Right ventricle myocardium superior (tissue), 1 donor: ENCODE measurements around the gene SPAG16. TPM values are rescaled to one million over a fixed set of nuclear protein-coding genes. Genes with fewer than 3 reads are reported as not detected.
A peak's percentile ranks its signal among the peaks of the same experiment; 100 is the strongest.

Experiments used
- ATAC-seq: fragments of 200-7000 bp; cut with Tn5 transposase; one replicate; pipeline ENCODE4 v1.9.1; 2020; ENCODE audit warnings: mild to moderate bottlenecking; ENCODE audit not compliant: poor library complexity
- DNase-seq: peaks from one replicate; pipeline ENCODE4 v3.0.0-alpha.2; 2020
- intact Hi-C: fragments of 100-400 bp; cut with DNase I; formaldehyde crosslinking; loops from one replicate; pipeline ENCODE4 v1.11.2; 2022
- total RNA-seq: library from RNA; stranded (reverse); fragmentation: NEBNext Ultra II Directional; extraction: Animal tissue kit (Norgen Biotek cat#: 25700); gene quantifications from one replicate; pipeline ENCODE4 v1.2.1, GENCODE V29; 2021
- donor health status: DM: no; HTN: yes; CAD: no; lungs with severe emphysema.

The SPAG16 gene
- total RNA-seq, 1 donor from 2014 or later = 17.8 TPM

- DNase-seq = no peak
- ATAC-seq = no peak
- intact Hi-C loops = no loop called here
Observed at GRCh38 chr2:213476641-213477040, 192.4 kb downstream of the SPAG16 start.

- intact Hi-C loops = no loop called here
- DNase-seq (no peak), ATAC-seq (no peak)
Observed at GRCh38 chr2:213490087-213490486, 205.8 kb downstream of the SPAG16 start.

GRCh38 chr2:213491376-213491775 is 207.1 kb downstream of the SPAG16 start:
- no peak for ATAC-seq
- DNase-seq = no peak
- intact Hi-C loops = no loop called here

GRCh38 chr2:213496226-213496625 is 212.0 kb downstream of the SPAG16 start:
- ATAC-seq = no peak
- intact Hi-C loops = no loop called here

GRCh38 chr2:213500881-213501280 is 216.6 kb downstream of the SPAG16 start:
- no peak for ATAC-seq

More at GRCh38 chr2:213496226-213496625, 212.0 kb downstream of the SPAG16 start:
- DNase-seq = no peak

GRCh38 chr2:213524164-213524563 is 239.9 kb downstream of the SPAG16 start:
- no peak for DNase-seq
- intact Hi-C loops = no loop called here
- no peak for ATAC-seq

More at GRCh38 chr2:213500881-213501280, 216.6 kb downstream of the SPAG16 start:
- no peak for DNase-seq
- intact Hi-C loops = no loop called here

GRCh38 chr2:213537579-213537978 is 253.3 kb downstream of the SPAG16 start:
- DNase-seq (no peak), ATAC-seq (no peak)
- intact Hi-C loops = no loop called here

- intact Hi-C loops = no loop called here
Observed at GRCh38 chr2:213544940-213545339, 260.7 kb downstream of the SPAG16 start.

GRCh38 chr2:213545481-213545880 is 261.2 kb downstream of the SPAG16 start:
- no peak for ATAC-seq
- DNase-seq = no peak
- intact Hi-C loops = no loop called here

More at GRCh38 chr2:213544940-213545339, 260.7 kb downstream of the SPAG16 start:
- DNase-seq (no peak), ATAC-seq (no peak)

GRCh38 chr2:213545964-213546475 is 261.8 kb downstream of the SPAG16 start:
- DNase-seq = no peak
- intact Hi-C loops = no loop called here
- ATAC-seq = no peak

- no peak for ATAC-seq
- DNase-seq = no peak
- intact Hi-C loops = no loop called here
Observed at GRCh38 chr2:213551526-213551925, 267.3 kb downstream of the SPAG16 start.

- DNase-seq (no peak), ATAC-seq (no peak)
- intact Hi-C loops = no loop called here
Observed at GRCh38 chr2:213559053-213559452, 274.8 kb downstream of the SPAG16 start.

- intact Hi-C loops = no loop called here
- ATAC-seq (no peak), DNase-seq (no peak)
Observed at GRCh38 chr2:213561759-213562158, 277.5 kb downstream of the SPAG16 start.

GRCh38 chr2:213562539-213563180 is 278.4 kb downstream of the SPAG16 start:
- no peak for DNase-seq
- peak; percentile 41 for ATAC-seq
- intact Hi-C loops = no loop called here

- DNase-seq (no peak), ATAC-seq (no peak)
- intact Hi-C loops = no loop called here
Observed at GRCh38 chr2:213566846-213567245, 282.6 kb downstream of the SPAG16 start.

- no peak for ATAC-seq
- intact Hi-C loops = no loop called here
Observed at GRCh38 chr2:213609570-213610170, 325.4 kb downstream of the SPAG16 start.

GRCh38 chr2:213627054-213627710 is 342.9 kb downstream of the SPAG16 start:
- intact Hi-C loops = no loop called here
- DNase-seq = no peak
- ATAC-seq = no peak

More at GRCh38 chr2:213609570-213610170, 325.4 kb downstream of the SPAG16 start:
- no peak for DNase-seq

GRCh38 chr2:213627835-213628460 is 343.7 kb downstream of the SPAG16 start:
- no peak for DNase-seq
- intact Hi-C loops = no loop called here

GRCh38 chr2:213640738-213641425 is 356.6 kb downstream of the SPAG16 start:
- intact Hi-C loops = no loop called here
- DNase-seq (no peak), ATAC-seq (no peak)

More at GRCh38 chr2:213627835-213628460, 343.7 kb downstream of the SPAG16 start:
- ATAC-seq = no peak
